KMS-11 (cell line): ENCODE measurements around the gene DHX15.

ENCODE experiments used
- H2AFZ ChIP-seq: fragments of 200-600 bp; sonication (generic); 2 replicates; pipeline ENCODE4 v1.6.1; 2016; ENCODE audit warnings: antibody characterized with exemption, mixed run types, low read depth
- H3K27ac ChIP-seq: fragments of 200-600 bp; sonication (generic); 2 replicates; pipeline ENCODE4 v1.6.1; 2016; ENCODE audit warnings: mild to moderate bottlenecking, mixed run types
- H3K27me3 ChIP-seq: fragments of 200-600 bp; sonication (generic); 2 replicates; pipeline ENCODE4 v1.6.1; 2017; ENCODE audit warnings: mild to moderate bottlenecking, low read depth, mixed run types, moderate library complexity; ENCODE audit not compliant: insufficient read depth
- H3K36me3 ChIP-seq: fragments of 200-600 bp; sonication (generic); 2 replicates; pipeline ENCODE4 v1.6.1; 2017; ENCODE audit warnings: mild to moderate bottlenecking, mixed run types; ENCODE audit not compliant: insufficient read depth
- H3K4me1 ChIP-seq: fragments of 200-600 bp; sonication (generic); 2 replicates; pipeline ENCODE4 v1.6.1; 2016; ENCODE audit warnings: mild to moderate bottlenecking, low read depth, mixed run types; ENCODE audit not compliant: poor library complexity, severe bottlenecking
- H3K4me2 ChIP-seq: fragments of 200-600 bp; sonication (generic); 2 replicates; pipeline ENCODE4 v1.7.0; 2016; ENCODE audit warnings: mild to moderate bottlenecking, mixed run types
- H3K4me3 ChIP-seq: fragments of 200-600 bp; sonication (generic); IDR thresholded peaks from 2 replicates; pipeline ENCODE4 v1.6.1; 2017; ENCODE audit warnings: low read depth, low read length, mixed read lengths; ENCODE audit not compliant: insufficient read depth
- H3K79me2 ChIP-seq: fragments of 200-600 bp; sonication (generic); 2 replicates; pipeline ENCODE4 v1.6.1; 2016; ENCODE audit warnings: low read depth, mixed run types; ENCODE audit not compliant: insufficient read depth
- H3K9ac ChIP-seq: fragments of 200-600 bp; sonication (generic); 2 replicates; pipeline ENCODE4 v1.6.1; 2016; ENCODE audit warnings: mild to moderate bottlenecking, mixed run types
- H4K20me1 ChIP-seq: fragments of 200-600 bp; sonication (generic); 2 replicates; pipeline ENCODE4 v1.6.1; 2016; ENCODE audit warnings: mild to moderate bottlenecking, mixed run types; ENCODE audit not compliant: insufficient read depth
- TF ChIP-seq, protein P1 (sequence below): fragments of 200-600 bp; sonication (generic); conservative IDR thresholded peaks from 2 replicates; pipeline ENCODE4 v1.6.1; 2017; ENCODE audit warnings: low read depth, mild to moderate bottlenecking, antibody characterized with exemption, low read length, moderate library complexity, mixed read lengths

Gene DHX15

GRCh38 chr4:24559032-24559821, 25.1 kb downstream of the DHX15 start:
- Histone ChIP-seq H3K36me3 (no peaks in the 10 kb centered on the region), H3K9ac (no peak overlapping the region), H3K79me2 (peaks cover 95% of the 10 kb centered on the region), H3K4me3 (no peak overlapping the region), H4K20me1 (peaks cover 36% of the 10 kb centered on the region), H3K4me2 (no peak overlapping the region), H3K27ac (no peak overlapping the region), H3K4me1 (peaks cover 23% of the 10 kb centered on the region), H3K27me3 (no peaks in the 10 kb centered on the region), H2AFZ (no peak overlapping the region)
- TF ChIP-seq, protein P1, sequence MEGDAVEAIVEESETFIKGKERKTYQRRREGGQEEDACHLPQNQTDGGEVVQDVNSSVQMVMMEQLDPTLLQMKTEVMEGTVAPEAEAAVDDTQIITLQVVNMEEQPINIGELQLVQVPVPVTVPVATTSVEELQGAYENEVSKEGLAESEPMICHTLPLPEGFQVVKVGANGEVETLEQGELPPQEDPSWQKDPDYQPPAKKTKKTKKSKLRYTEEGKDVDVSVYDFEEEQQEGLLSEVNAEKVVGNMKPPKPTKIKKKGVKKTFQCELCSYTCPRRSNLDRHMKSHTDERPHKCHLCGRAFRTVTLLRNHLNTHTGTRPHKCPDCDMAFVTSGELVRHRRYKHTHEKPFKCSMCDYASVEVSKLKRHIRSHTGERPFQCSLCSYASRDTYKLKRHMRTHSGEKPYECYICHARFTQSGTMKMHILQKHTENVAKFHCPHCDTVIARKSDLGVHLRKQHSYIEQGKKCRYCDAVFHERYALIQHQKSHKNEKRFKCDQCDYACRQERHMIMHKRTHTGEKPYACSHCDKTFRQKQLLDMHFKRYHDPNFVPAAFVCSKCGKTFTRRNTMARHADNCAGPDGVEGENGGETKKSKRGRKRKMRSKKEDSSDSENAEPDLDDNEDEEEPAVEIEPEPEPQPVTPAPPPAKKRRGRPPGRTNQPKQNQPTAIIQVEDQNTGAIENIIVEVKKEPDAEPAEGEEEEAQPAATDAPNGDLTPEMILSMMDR = no peak

- Histone ChIP-seq H3K4me1 (peaks cover 32% of the 10 kb centered on the region), H3K79me2 (peaks cover 96% of the 10 kb centered on the region), H3K9ac (no peak overlapping the region), H3K27ac (no peak overlapping the region), H4K20me1 (peaks cover 40% of the 10 kb centered on the region), H3K4me2 (no peak overlapping the region), H3K4me3 (no peak overlapping the region), H2AFZ (no peak overlapping the region), H3K27me3 (no peaks in the 10 kb centered on the region), H3K36me3 (no peaks in the 10 kb centered on the region)
- TF ChIP-seq, protein P1 = no peak
Observed at GRCh38 chr4:24557026-24558025, 27.0 kb downstream of the DHX15 start.

DNA sequence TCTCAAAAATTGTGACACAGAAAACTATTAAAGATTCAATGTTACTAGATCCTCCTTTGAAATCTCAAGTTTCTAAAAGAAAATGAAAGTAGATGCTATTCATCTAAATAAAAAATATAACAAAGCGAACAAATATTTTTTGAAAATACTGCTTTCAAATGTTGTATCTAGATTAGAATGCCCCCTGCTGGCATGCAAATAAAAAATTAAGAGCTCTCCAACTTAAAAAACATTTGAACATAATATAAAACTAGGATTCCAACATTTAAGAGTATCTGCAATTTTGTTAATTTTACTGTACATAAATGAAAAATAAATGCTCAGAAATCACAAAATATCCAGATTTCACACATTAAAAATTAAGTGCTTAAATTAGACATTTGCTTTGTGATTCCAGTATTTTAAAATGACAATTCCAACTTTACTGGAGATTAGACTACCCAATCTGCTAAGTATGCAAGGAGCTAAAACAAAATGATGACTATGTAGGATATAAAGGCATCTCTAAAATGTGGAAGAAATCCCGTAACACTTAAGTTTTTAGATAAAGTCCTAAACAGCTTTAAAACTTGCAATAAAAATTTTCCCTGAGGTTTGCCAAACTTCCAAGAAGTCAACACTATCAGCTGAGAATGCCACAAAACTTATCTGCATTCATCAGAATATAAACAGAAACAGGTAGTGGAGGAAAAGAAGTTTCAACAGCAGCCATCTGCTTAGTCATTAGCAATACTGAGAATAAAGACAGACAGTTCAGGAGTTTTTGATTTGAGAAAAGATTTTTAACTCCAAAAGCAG, 32.7 kb downstream of the DHX15 start:
- H3K27ac ChIP-seq = peak overlapping the region; percentile 48; the same call in 1 of the 2 replicates

More for the DNA sequence above, 32.7 kb downstream of the DHX15 start:
- no peak overlapping the region for H3K4me3 ChIP-seq
- H4K20me1 ChIP-seq = peaks cover 23% of the 10 kb centered on the region
- no peak overlapping the region for H2AFZ ChIP-seq
- no peak overlapping the region for H3K9ac ChIP-seq
- peak overlapping the region; percentile 13; the same call in 1 of the 2 replicates for H3K4me2 ChIP-seq
- H3K27me3 ChIP-seq = no peaks in the 10 kb centered on the region
- H3K36me3 ChIP-seq = no peaks in the 10 kb centered on the region
- peaks cover 85% of the 10 kb centered on the region for H3K79me2 ChIP-seq
- peaks cover 39% of the 10 kb centered on the region for H3K4me1 ChIP-seq
- TF ChIP-seq, protein P1 = no peak; the same call in 1 of the 2 replicates
